ENCODE data around the gene KIFC3. TPM values are rescaled to one million over a fixed set of nuclear protein-coding genes. Genes with fewer than 3 reads are reported as not detected.

The KIFC3 gene
- total RNA-seq, 2 experiments from 2014 or later = 0.53 TPM; not detected in 1

DNA sequence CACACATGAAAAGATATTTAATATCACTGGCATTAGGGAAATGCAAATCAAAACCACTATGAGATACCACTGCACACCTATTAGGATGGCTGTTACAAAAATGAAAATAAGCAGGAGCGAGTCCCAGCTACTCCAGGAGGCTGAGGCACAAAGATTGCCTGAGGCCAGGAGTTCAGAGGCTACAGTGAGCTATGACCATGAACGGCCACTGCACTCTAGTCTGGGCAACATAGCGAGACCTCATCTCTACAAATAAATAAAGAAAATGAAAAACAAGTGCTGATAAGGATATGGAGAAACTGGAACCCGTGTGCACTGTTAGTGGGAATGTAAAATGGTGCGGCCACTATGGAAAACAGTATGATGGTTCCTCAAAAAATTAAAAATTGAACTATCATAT is 23.6 kb downstream of the KIFC3 start:
- Mint-ChIP-seq H3K27me3 (ENCODE audit: low read depth) (peaks cover 5% of the 10 kb centered on the region), H3K9me3 (ENCODE audit: insufficient read depth) (no peaks in the 10 kb centered on the region), H3K4me3 (no peak overlapping the region), H3K36me3 (ENCODE audit: low read depth) (no peaks in the 10 kb centered on the region), H3K4me1 (ENCODE audit: low read depth) (no peaks in the 10 kb centered on the region), H3K27ac (no peak overlapping the region)
- POLR2A ChIA-PET = no interaction called here
- CTCF ChIA-PET = no interaction called here
- no peak for DNase-seq
- ATAC-seq = no peak

- ATAC-seq (no peak), DNase-seq (no peak)
- no peaks in the 10 kb centered on the region for H3K36me3 Mint-ChIP-seq (ENCODE audit: low read depth)
- no peaks in the 10 kb centered on the region for H3K9me3 Mint-ChIP-seq (ENCODE audit: insufficient read depth)
- peaks cover 5% of the 10 kb centered on the region for H3K27me3 Mint-ChIP-seq (ENCODE audit: low read depth)
- H3K4me3 Mint-ChIP-seq = no peak overlapping the region
- POLR2A ChIA-PET = no interaction called here
- CTCF ChIA-PET = interaction anchor here (1.9 kb wide), 1 partner anchor 18 kb away, joined by 4 read pairs; no protein-coding TSS in a partner anchor
- H3K27ac Mint-ChIP-seq = no peak overlapping the region
- no peaks in the 10 kb centered on the region for H3K4me1 Mint-ChIP-seq (ENCODE audit: low read depth)
Measured at GRCh38 chr16:57775661-57776469, 26.4 kb downstream of the KIFC3 start.

GRCh38 chr16:57774705-57775285 is 27.5 kb downstream of the KIFC3 start:
- no peak for ATAC-seq
- no peak overlapping the region for H3K4me3 Mint-ChIP-seq
- ChIA-PET POLR2A (no interaction called here), CTCF (no interaction called here)
- no peaks in the 10 kb centered on the region for H3K36me3 Mint-ChIP-seq (ENCODE audit: low read depth)
- no peak overlapping the region for H3K27ac Mint-ChIP-seq
- no peaks in the 10 kb centered on the region for H3K9me3 Mint-ChIP-seq (ENCODE audit: insufficient read depth)
- DNase-seq = no peak
- H3K4me1 Mint-ChIP-seq (ENCODE audit: low read depth) = no peaks in the 10 kb centered on the region
- peaks cover 5% of the 10 kb centered on the region for H3K27me3 Mint-ChIP-seq (ENCODE audit: low read depth)

DNA sequence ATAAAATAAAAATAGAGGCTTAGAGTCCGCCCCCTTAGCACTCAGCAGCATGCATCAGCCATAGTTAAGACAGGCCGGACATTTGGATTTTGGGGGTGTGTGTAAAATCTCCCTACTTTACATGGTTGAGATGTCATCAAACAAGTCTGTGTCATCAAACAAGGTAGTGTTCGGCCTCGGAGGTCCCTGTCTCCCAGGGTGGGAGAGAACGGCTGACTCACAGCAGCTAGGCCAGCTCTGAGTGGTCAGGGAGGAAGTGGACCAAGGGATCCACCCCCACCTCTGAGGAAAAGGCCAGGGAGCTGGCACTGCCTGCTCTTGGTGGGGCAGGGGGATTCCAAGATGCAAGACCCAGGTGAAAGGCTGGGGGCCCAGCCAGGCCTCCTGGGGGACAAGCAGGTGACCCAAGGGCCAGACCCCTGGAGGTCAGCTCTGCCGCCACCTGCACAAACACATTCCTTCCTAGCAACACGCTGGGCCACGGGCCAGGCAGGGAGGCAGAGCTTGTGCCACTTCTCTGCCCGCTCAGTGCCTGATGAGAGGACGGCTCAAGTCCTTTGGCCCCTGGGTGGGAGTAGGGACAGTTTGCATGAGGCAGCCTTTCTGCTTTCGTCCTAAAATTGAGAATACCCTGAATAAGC is 28.5 kb downstream of the KIFC3 start:
- ChIA-PET CTCF (interaction anchor here (1.0 kb wide), 1 partner anchor 17 kb away, joined by 3 read pairs; no protein-coding TSS in a partner anchor), POLR2A (no interaction called here)
- no peaks in the 10 kb centered on the region for H3K36me3 Mint-ChIP-seq (ENCODE audit: low read depth)
- no peaks in the 10 kb centered on the region for H3K9me3 Mint-ChIP-seq (ENCODE audit: insufficient read depth)
- no peaks in the 10 kb centered on the region for H3K4me1 Mint-ChIP-seq (ENCODE audit: low read depth)
- no peak overlapping the region for H3K27ac Mint-ChIP-seq
- H3K27me3 Mint-ChIP-seq (ENCODE audit: low read depth) = peaks cover 5% of the 10 kb centered on the region
- no peak for ATAC-seq
- no peak overlapping the region for H3K4me3 Mint-ChIP-seq
- no peak for DNase-seq

GRCh38 chr16:57773019-57773418 is 29.3 kb downstream of the KIFC3 start:
- Mint-ChIP-seq H3K4me3 (no peak overlapping the region), H3K4me1 (ENCODE audit: low read depth) (no peaks in the 10 kb centered on the region), H3K36me3 (ENCODE audit: low read depth) (no peaks in the 10 kb centered on the region), H3K27ac (no peak overlapping the region), H3K9me3 (ENCODE audit: insufficient read depth) (no peaks in the 10 kb centered on the region), H3K27me3 (ENCODE audit: low read depth) (peaks cover 4% of the 10 kb centered on the region)
- no peak for DNase-seq
- no peak for ATAC-seq
- ChIA-PET CTCF (no interaction called here), POLR2A (no interaction called here)

GRCh38 chr16:57771141-57771785 is 31.0 kb downstream of the KIFC3 start:
- H3K27ac Mint-ChIP-seq = no peak overlapping the region
- no peak for ATAC-seq
- no peaks in the 10 kb centered on the region for H3K4me1 Mint-ChIP-seq (ENCODE audit: low read depth)
- ChIA-PET CTCF (no interaction called here), POLR2A (no interaction called here)
- H3K4me3 Mint-ChIP-seq = no peak overlapping the region
- H3K36me3 Mint-ChIP-seq (ENCODE audit: low read depth) = no peaks in the 10 kb centered on the region
- H3K27me3 Mint-ChIP-seq (ENCODE audit: low read depth) = no peaks in the 10 kb centered on the region
- no peaks in the 10 kb centered on the region for H3K9me3 Mint-ChIP-seq (ENCODE audit: insufficient read depth)
- no peak for DNase-seq

DNA sequence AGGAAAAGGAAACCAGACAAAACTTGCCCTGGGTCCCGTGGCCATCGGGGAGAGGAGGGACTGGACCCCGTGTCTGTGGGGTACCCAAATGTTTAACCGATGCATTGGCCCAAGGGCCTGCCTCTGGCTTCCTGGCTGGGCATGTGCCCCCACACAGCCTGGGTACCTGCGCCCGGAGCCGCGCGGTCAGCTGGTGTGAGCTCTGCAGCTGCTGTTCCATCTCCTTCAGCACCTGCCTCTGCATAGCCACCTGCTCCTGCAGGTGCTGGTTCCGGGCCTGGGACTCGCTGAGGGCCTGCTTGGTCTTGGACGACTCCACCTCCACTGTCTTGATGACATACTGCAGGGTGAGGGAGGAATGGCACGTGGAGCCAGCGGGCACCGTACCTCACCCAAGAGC is 31.9 kb downstream of the KIFC3 start:
- H3K36me3 Mint-ChIP-seq (ENCODE audit: low read depth) = no peaks in the 10 kb centered on the region
- no peak for ATAC-seq
- CTCF ChIA-PET = interaction anchor here (2.0 kb wide), 1 partner anchor 13 kb away, joined by 4 read pairs; no protein-coding TSS in a partner anchor

GRCh38 chr16:57769541-57770145 is 32.6 kb downstream of the KIFC3 start:
- CTCF ChIA-PET = interaction anchor here (2.0 kb wide), 1 partner anchor 12 kb away, joined by 4 read pairs; no protein-coding TSS in a partner anchor
- Mint-ChIP-seq H3K4me3 (no peak overlapping the region), H3K27ac (no peak overlapping the region), H3K36me3 (ENCODE audit: low read depth) (no peaks in the 10 kb centered on the region), H3K4me1 (ENCODE audit: low read depth) (no peaks in the 10 kb centered on the region), H3K9me3 (ENCODE audit: insufficient read depth) (no peaks in the 10 kb centered on the region), H3K27me3 (ENCODE audit: low read depth) (no peaks in the 10 kb centered on the region)
- ATAC-seq = no peak
- POLR2A ChIA-PET = no interaction called here
- DNase-seq = no peak

More for the DNA sequence above, 31.9 kb downstream of the KIFC3 start:
- POLR2A ChIA-PET = no interaction called here
- no peaks in the 10 kb centered on the region for H3K9me3 Mint-ChIP-seq (ENCODE audit: insufficient read depth)
- no peaks in the 10 kb centered on the region for H3K4me1 Mint-ChIP-seq (ENCODE audit: low read depth)
- H3K4me3 Mint-ChIP-seq = no peak overlapping the region
- H3K27ac Mint-ChIP-seq = no peak overlapping the region
- DNase-seq = no peak
- H3K27me3 Mint-ChIP-seq (ENCODE audit: low read depth) = no peaks in the 10 kb centered on the region

DNA sequence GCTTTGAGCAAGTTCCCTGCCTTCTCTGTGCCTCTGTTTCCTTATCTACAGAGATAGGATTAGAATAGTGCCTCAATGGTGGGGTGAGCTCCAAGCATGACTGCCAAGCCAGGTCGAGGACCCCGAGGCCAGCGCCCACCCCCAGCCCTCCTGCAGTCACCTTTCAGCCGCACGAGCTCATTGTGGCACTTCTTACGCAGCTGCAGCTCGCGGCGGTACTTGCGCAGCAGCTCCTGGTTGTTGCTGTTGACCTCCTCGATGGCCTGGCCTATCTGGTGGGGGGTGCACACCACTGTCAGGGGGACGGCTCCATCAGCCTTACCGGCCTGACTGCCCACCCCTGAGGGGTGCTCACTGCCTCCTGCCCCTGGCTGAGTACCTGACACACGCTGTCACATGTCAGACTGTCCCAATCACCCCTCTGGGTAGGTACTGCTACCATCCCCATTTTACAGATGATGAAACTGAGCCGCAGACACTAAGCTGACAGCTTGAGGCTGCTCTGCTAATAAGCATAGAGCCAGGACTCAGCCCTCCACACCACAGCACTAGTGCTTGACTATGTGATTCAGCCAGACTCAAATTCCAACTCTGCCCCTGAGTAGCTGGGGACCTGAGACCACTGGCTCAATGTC is 35.5 kb downstream of the KIFC3 start:
- ATAC-seq (no peak), DNase-seq (no peak)
- no peaks in the 10 kb centered on the region for H3K27me3 Mint-ChIP-seq (ENCODE audit: low read depth)
- H3K4me1 Mint-ChIP-seq (ENCODE audit: low read depth) = peaks cover 3% of the 10 kb centered on the region
- ChIA-PET CTCF (interaction anchor here (1.1 kb wide), 1 partner anchor 10 kb away, joined by 3 read pairs; no protein-coding TSS in a partner anchor), POLR2A (no interaction called here)
- H3K9me3 Mint-ChIP-seq (ENCODE audit: insufficient read depth) = no peaks in the 10 kb centered on the region
- H3K36me3 Mint-ChIP-seq (ENCODE audit: low read depth) = no peaks in the 10 kb centered on the region
- H3K27ac Mint-ChIP-seq = no peak overlapping the region
- H3K4me3 Mint-ChIP-seq = no peak overlapping the region

- Mint-ChIP-seq H3K4me3 (no peak overlapping the region), H3K9me3 (ENCODE audit: insufficient read depth) (no peaks in the 10 kb centered on the region), H3K27me3 (ENCODE audit: low read depth) (no peaks in the 10 kb centered on the region), H3K36me3 (ENCODE audit: low read depth) (no peaks in the 10 kb centered on the region), H3K4me1 (ENCODE audit: low read depth) (peaks cover 3% of the 10 kb centered on the region), H3K27ac (no peak overlapping the region)
- POLR2A ChIA-PET = no interaction called here
- ATAC-seq = no peak
- CTCF ChIA-PET = interaction anchor here (0.5 kb wide), 1 partner anchor 345 kb away, joined by 3 read pairs; no protein-coding TSS in a partner anchor
- DNase-seq = no peak
Measured at GRCh38 chr16:57765160-57765728, 37.0 kb downstream of the KIFC3 start.

Measured in activated CD8-positive, alpha-beta T cell treated with anti-CD3 and anti-CD28 coated beads, Interleukin-2, amount 10 ng/mL, durations not matched to agents 7 days and 5 days (primary cell).